GM19238 (cell line): ENCODE data around the gene HYAL2.
A peak's percentile ranks its signal among the peaks of the same experiment; 100 is the strongest.

Experiments used
- DNase-seq: peaks from one replicate; pipeline ENCODE4 v3.0.0; 2011; ENCODE audit warnings: low spot score; ENCODE audit not compliant: insufficient read length

HYAL2 gene

GRCh38 chr3:50350527-50351322 is 28.2 kb upstream of the HYAL2 start, which contains the start of the genes CYB561D2 and NPRL2:
Gene CYB561D2 (plus strand): TSS chr3:50350862. CDS start chr3:50351434, 572 bp downstream.
Gene NPRL2 (minus strand): TSS chr3:50350775. CDS start chr3:50350652, 123 bp downstream.
- DNase-seq: peak; percentile 99

DNA sequence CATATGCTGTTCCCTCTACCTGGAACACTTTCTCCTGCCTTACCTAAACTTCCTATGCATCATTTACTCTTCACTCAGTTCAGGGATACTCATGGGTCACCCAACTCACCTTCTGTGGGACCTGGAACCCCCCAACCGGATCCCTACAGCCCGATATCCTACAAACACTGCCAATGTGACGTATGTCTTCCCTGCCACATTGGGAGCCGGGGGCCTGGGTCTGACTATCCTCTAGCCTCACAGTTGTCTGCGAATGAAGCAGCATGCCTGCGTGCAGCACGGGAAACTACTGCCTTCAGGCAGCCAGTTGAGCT is 27.6 kb upstream of the HYAL2 start:
- DNase-seq: no peak

DNA sequence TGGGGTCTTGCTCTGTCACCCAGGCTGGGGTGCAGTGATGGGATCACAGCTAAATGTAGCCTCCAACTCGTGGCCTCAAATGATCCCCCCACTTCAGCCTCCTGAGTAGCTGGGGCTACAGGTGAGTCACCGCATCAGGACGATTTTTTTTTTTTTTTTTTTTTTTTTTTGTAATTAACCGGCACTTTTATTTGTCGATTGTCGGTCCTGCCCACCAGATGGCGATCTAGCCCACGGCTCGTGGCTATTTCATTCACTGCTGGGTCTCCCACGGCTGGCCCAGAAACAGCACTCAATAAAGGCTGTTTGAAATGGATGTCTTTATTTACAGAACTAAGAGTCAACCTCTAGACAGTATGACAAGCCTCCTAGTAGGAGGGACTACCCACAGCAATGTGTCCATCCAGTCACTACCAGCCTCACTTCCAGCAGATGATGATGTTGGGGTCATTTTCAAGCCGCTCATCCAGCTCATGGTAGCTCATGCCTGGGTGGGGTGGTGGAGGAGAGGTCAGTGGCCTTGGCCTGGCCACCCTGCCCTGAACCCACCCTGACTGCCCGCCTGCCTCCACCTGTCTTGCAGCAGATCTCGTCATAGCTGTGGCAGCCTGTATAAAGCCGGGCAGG is 24.8 kb upstream of the HYAL2 start:
- no peak for DNase-seq

- DNase-seq: peak; percentile 72
Observed at GRCh38 chr3:50345586-50346234, 23.2 kb upstream of the HYAL2 start, which contains the start of gene ZMYND10. Gene ZMYND10 (minus strand): TSS chr3:50345732. CDS start chr3:50345579, 153 bp downstream.

DNA sequence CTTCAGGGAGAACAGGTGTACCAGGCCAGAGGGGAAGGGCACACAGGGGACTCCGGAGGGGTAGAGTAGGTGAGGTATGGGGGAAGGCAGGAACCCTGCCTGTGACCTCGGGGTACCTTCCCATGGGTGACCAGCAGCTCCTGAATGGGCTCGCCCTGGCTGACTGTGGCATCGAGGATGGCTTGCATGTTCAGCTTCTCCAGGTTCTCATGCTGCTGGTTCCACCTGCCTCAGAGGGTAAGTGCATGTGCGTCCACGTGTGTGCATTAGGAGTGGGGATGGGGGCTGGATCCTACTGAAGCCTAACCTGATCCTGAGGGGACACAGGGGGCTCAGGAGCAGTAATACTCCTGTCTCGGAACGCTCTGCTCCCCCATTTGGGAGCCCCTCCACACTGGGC is 22.5 kb upstream of the HYAL2 start:
- DNase-seq: no peak

DNA sequence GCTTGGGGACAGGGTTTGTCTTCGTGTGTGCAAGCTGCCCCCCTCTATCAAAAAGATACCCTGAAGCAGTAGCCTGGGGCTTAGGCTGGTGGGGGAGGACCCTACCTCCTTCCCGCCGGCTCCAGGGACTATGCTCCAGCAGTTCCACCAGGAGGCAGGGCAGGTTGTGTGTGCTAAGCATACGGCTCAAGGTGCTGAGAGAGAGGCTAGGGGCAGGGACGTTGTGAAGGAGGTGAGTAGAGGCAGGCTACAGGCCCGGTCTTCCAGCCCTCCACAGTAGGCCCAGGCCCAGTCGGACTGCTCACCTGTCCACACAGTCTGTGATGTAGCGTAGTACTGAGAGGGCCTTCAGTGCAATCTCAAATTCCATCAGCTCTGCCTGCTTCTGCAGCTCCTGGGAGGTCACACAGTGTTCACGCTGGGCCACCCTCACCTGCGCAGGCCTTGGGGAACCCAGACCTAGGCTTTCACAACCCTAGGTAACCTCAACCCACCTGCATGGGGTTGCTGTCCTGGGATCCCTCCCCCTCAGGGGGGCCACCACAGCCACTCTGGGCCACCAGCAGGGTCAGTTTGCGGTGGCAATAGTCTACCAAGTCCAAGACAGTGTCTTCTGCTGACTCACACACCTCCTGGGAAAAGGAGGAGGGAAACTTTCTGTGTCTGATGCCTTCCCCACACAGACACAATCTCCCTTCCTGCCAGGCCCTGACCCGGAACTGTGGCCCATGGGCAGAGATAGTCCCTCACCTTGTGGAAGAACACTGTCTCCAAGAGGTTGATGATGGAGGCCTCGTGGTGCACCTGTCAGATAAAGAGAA is 20.5 kb upstream of the HYAL2 start:
- no peak for DNase-seq

DNA sequence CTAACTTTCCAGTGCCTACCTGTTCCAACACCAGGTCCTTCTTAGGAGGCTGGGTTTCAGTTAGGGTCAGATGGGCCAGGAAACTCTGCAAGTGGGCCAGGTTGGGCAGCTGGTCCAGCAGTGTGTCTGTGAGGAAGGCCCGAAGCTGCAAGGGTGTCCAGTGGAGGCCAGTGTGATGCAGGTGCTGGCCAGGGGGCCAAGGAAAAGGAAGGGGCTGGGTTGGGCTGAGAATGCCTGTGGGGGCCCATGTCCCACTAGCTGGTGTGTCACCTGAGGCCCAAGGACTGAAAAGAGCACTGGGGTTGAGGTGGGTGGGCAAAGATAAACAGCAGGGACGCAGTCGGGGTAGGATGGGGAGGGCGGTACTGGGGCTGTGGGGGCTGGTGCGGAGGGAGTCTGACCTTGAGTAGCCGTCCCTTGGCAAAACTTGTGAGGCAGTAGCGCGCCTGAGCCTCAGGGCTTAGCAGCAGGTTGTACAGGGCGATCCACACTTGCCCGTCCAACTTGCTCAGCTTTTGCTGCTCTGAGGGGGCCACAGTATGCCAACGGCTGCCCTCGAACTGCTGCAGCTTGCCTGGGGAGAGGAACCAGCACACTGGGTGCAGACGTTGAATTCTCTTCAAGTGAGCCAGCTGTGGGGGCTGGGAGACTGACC is 19.6 kb upstream of the HYAL2 start:
- DNase-seq: no peak

GRCh38 chr3:50341537-50341936 is 19.0 kb upstream of the HYAL2 start:
- no peak for DNase-seq

DNA sequence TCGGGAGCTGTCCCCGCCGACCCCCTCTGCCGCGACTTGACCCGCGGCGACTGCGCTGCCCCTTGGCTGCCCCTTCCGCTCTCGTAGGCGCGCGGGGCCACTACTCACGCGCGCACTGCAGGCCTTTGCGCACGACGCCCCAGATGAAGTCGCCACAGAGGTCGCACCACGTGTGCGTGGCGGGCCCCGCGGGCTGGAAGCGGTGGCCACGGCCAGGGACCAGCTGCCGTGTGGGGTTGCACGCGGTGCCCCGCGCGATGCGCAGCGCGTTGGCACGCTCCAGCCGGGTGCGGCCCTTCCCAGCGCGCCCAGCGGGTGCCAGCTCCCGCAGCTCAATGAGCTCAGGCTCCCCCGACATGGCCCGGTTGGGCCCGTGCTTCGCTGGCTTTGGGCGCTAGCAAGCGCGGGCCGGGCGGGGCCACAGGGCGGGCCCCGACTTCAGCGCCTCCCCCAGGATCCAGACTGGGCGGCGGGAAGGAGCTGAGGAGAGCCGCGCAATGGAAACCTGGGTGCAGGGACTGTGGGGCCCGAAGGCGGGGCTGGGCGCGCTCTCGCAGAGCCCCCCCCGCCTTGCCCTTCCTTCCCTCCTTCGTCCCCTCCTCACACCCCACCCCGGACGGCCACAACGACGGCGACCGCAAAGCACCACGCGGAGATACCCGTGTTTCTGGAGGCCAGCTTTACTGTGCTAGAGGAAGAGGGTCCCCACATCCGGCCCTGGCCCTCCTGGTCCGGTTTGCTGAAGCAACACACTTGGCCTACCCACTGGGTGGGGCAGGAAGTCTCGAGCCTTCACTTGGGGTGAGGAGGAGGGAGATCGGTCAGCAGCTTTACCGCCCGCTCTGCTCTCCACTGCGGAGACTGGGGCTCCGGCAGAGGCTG is 18.1 kb upstream of the HYAL2 start, which contains the start of gene RASSF1:
Gene RASSF1, minus strand, starts transcription at position 389 of the 882 bp plus-strand sequence. Its CDS starts 31 bp downstream, at position 358.
- DNase-seq: peak; percentile 80

DNA sequence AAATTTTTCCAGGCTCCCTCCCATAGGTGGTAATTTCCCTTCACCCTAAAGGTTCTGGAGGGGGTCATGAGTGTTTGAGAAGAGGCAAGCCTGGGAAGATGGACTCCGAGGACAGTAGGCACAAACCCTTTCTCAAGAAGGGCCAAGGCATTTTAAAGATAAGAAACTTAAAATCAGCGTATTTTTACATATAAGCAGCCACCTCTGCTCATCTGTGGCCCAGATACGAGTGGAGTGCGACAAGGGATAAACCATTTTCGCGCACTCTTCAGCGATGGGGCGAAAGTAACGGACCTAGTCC is 17.6 kb upstream of the HYAL2 start:
- DNase-seq: no peak

DNA sequence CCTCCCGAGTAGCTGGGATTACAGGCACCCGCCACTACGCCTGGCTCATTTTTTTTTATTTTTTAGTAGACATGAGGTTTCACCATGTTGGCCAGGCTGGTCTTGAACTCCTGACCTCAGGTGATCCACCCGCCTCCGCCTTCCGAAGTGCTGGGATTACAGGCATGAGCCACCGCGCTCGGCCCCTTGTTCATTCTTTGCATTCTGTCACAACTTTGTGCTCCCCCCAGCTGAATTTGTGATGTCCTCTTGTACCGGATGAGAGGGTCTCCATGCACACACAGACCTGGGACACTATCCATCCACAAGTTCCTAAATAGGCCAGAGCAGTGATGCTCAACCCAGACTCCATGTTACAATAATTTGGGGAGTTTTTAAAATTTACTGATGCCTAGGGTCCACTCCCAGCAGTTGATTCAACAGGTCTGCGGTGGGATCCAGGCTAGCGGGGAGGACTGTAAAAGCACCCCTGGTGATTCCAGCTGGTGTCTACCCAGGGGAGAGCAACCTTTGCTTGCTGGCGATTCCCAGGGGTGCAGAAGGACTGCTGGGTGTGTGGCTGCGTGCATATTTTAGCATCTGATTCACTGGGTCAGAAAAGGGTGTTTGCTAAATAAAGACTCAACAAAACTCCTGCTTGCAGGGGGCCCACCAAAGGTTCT is 17.1 kb upstream of the HYAL2 start:
- DNase-seq: no peak

DNA sequence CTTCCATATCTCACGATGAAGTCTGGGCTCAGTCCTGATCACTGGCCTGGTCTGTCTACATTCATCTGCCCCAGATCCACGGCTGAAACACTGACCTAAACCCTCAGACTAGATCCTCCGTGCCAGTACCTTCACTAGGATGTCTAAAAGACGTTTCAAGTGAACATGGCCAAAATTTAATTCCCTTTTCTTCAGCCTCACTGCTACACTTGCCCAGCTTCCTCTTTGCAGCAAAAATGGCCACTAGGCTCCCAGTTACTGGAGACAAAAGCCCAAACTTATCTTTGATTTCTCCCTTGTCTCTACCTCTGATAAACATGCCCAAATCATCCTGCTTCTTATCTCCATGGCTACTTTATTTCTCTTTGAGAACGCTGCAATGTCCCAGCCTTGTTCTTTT is 16.4 kb upstream of the HYAL2 start:
- no peak for DNase-seq

GRCh38 chr3:50337175-50337861 is 14.8 kb upstream of the HYAL2 start:
- peak; percentile 96 for DNase-seq

DNA sequence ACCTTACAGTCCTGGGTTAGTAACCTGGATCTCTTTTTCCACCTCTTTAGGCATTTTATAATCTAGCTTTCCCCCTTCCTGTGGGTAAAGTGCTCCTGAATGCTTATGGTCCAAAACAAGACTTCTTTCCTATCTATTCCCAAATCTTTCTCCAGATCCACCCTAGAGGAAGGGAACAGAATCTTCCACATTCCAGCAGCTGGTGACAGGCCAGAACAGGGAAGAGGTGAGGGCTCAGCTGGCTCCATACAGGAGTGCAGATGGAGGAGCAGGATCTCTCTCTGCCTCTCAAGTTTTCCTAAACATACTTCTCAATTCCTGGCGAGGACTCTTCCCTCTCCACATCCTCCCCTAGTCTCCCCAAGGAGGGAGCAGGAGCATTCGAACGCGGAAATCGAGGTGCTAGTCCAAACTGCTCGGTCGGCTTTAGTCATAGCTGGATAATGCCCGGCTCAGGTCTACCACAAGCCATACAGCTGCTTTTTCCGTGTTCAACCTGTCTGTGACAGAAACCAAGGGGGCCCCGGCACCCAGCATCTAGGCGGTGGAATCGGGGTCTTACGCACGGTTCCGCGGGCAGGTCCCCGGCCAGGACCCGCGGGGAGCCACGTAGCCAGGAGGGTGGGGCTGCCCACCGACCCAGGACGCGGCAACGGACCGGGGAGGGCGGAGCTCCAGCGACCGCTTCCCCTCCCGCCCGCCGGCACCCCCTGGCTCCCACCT is 14.1 kb upstream of the HYAL2 start:
- no peak for DNase-seq

DNA sequence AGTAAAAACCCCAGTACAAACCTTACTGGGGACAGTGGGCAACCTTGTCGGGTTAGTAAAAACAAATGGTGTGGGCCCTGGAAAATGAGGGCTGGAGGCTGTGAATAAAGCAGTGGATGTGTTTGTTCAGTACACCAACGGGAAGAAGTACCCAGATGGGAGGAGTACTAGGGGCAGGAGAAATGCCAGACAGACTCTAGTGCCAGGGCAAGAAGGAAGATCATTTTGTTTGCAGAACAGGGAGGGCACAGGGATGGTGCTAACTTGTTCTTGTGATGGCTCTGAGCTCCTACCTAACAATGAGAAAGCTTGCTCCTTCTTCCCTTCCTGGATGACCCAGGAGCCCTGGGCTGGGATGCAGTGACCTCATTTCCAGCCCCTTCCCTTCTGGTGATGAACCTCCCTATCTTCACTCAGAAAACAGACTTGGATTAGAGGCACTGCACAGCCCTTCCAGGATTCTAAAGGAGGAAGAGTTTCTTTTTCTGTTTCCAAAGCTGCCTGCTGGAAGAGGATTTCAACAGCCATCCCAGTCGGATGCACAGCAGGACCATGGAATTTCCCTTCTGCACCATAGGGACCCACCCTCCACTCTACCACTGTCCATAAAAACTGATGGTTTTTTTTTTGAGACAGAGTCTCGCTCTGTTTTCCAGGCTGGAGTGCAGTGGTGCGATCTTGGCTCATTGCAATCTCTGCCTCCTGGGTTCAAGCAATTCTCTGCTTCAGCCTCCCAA is 12.0 kb upstream of the HYAL2 start:
- DNase-seq: no peak

DNA sequence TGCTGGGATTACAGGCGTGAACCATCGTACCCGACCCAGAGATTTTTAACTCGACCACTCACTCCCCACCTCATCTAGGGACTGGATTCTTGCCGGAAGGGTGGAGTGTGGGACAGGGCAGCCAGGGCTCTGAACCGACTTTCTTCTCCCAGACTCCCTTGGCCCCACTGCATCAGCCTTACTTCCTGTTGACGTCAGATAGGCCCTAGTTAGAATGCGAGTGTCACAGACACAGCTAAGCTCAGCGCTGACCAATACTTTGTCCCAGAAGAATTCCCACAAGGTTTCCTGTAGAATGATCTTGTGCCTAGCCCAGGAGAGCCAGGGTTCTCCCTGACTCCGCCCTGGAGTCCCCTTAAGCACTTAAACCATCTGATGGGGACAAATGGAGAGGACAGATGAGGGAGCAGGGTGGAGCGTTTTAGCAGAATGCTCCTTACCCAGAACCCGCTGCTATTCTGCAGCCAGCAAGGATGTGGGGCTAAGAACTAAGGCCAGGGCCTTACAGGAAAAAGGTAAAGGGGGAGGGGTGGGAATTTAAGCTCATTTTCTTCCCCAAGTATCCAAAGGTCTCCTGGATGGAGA is 11.3 kb upstream of the HYAL2 start:
- DNase-seq: no peak

- DNase-seq: no peak
Observed at GRCh38 chr3:50331364-50331907, 8.9 kb upstream of the HYAL2 start.
